Breast epithelium (tissue), 3 donors: ENCODE data around the gene UIMC1.

Experiments
- CTCF ChIP-seq, 3 donors: fragments of 450-650 bp; IDR thresholded peaks; one replicate each; pipeline ENCODE4 v1.5.1; 2016 to 2017; ENCODE audit warnings: antibody characterized with exemption in 3 of 3, mild to moderate bottlenecking in 3 of 3, moderate library complexity in 3 of 3
- POLR2A ChIP-seq: fragments of 450-650 bp; IDR thresholded peaks from one replicate; pipeline ENCODE4 v1.6.1; 2016; ENCODE audit warnings: antibody characterized with exemption, mild to moderate bottlenecking, moderate library complexity
- POLR2AphosphoS5 ChIP-seq, 3 donors: sonication (generic); formaldehyde crosslinking; IDR thresholded peaks; one replicate each; pipeline ENCODE4 v1.6.1; 2017; ENCODE audit warnings: antibody characterized with exemption in 3 of 3

DNA sequence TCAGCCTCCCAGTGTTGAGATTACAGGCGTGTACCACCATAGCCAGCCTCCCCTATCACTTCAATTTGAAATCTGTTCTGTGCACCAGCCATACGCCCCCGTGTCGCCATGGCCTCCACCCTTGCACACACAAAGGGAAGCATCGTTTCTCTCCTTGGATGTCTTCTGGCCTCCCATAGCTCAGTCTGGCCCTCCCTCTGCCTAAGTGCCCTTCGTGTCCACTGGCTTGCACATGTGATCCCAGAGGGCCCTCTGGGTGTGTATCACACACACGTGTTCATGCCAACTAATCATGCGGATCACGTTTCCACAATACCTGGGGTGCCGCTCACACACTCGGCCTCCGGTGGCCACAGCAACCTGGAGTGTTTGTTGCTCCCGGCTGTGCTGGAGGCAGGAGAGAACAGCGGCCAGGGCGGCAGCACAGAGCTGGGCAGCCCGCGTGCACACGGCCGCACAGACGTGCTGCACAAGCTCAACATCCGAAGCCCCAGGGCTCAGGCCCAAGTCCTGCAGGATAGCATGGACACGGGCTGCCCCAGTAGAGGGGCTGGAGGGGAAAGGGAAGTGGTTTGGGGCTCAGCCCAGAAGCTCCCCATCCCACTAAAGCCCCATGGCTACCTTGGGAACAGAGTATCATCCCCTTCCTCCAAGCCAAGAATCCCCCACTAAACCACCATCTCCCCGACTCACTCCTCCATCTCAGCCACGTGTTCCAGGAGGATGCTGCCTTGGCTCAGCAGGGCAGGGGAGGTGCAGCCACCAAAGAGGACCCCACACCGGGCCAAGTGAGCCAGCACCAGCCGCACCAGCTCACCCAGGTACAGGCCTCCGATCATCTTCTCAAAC, 118.3 kb downstream of the UIMC1 start:
- TF ChIP-seq CTCF (IDR thresholded peaks at IDR 0.05): no peak
- no peak for TF ChIP-seq POLR2AphosphoS5 (IDR thresholded peaks at IDR 0.05)
- no peak for TF ChIP-seq POLR2A
